Measurements from ENCODE around the gene SSR1. TPM values are rescaled to one million over a fixed set of nuclear protein-coding genes. Genes with fewer than 3 reads are reported as not detected.
"Not testable (repeated sequence)": the region's sequence is repeated elsewhere in the genome, so short reads cannot be mapped to it uniquely, and the experiment has no call there.

The SSR1 gene
- total RNA-seq, 1 experiment from 2014 or later = 102 TPM

GRCh38 chr6:7344773-7345450 is 31.9 kb upstream of the SSR1 start:
- not testable (repeated sequence) for H3K79me1 ChIP-seq (ENCODE audit: insufficient read depth, low read depth, low read length, poor library complexity, severe bottlenecking)

More at GRCh38 chr6:7344773-7345450, 31.9 kb upstream of the SSR1 start:
- H3K27ac Mint-ChIP-seq; H3K36me3 Mint-ChIP-seq (ENCODE audit: insufficient read depth in 1 of 3, low read depth in 3 of 3); H2BK5ac ChIP-seq (ENCODE audit: insufficient read length, low read length); H2BK20ac ChIP-seq (ENCODE audit: low read depth, low read length, poor library complexity, severe bottlenecking); H2BK15ac ChIP-seq (ENCODE audit: low read depth, low read length); H3K23ac ChIP-seq (ENCODE audit: insufficient read length, low read depth, low read length); H3K56ac ChIP-seq (ENCODE audit: insufficient read length, low read depth, low read length); H4K8ac ChIP-seq (replicated peaks; ENCODE audit: insufficient read length, low read depth, low read length); H4K20me1 ChIP-seq (ENCODE audit: control insufficient read depth, insufficient read depth, insufficient read length); H3K4me3 Mint-ChIP-seq; H2BK12ac ChIP-seq (ENCODE audit: insufficient read length, low read depth, low read length); H3K27me3 Mint-ChIP-seq (ENCODE audit: low read depth); H2BK120ac ChIP-seq (ENCODE audit: low read depth, low read length, poor library complexity, severe bottlenecking); H2AK5ac ChIP-seq (ENCODE audit: insufficient read length, low read length); H4K91ac ChIP-seq (ENCODE audit: insufficient read length, low read depth, low read length); DNase-seq; H3K4ac ChIP-seq (ENCODE audit: low read depth, low read length); H3K18ac ChIP-seq (ENCODE audit: insufficient read length, low read depth, low read length); H3K9ac ChIP-seq (ENCODE audit: extremely low read depth, insufficient read length, low read length); H3K9me3 ChIP-seq (ENCODE audit: control insufficient read depth, low read depth, low read length); H3K14ac ChIP-seq (ENCODE audit: insufficient read depth, low read length); H3K27ac ChIP-seq (ENCODE audit: insufficient read length, low read depth, low read length); H4K5ac ChIP-seq (ENCODE audit: insufficient read length, low read depth, low read length); H3K79me2 ChIP-seq (ENCODE audit: insufficient read depth, low read length); H3K4me2 ChIP-seq (ENCODE audit: insufficient read depth, insufficient read length, low read length); H3K4me1 ChIP-seq (ENCODE audit: insufficient read depth, low read length); H3K9me3 Mint-ChIP-seq; H3T11ph ChIP-seq (ENCODE audit: low read length); H3K27me3 ChIP-seq (ENCODE audit: insufficient read depth, low read length); H3K23me2 ChIP-seq (ENCODE audit: insufficient read length, low read depth, low read length, poor library complexity, severe bottlenecking); H2AFZ ChIP-seq (ENCODE audit: low read length): not testable (repeated sequence)
- WGBS (ENCODE audit: extremely low coverage, insufficient read length, low lambda C conversion rate) = no CpG with 5 or more reads among the region's 10 CpGs
- peaks cover 20 to 25% of the 10 kb centered on the region in 2 experiments for H3K4me1 Mint-ChIP-seq

Data from H9 (cell line).